Body of pancreas (tissue), 4 donors: ENCODE data around the gene ANKRD23. TPM values are rescaled to one million over a fixed set of nuclear protein-coding genes. Genes with fewer than 3 reads are reported as not detected.
"Not testable (repeated sequence)": the region's sequence is repeated elsewhere in the genome, so short reads cannot be mapped to it uniquely, and the experiment has no call there.

Source experiments
- ATAC-seq: fragments of 150-250 bp; one replicate; pipeline ENCODE4 v1.9.1; 2016
- DNase-seq, 4 donors: peaks; one replicate each; pipeline ENCODE4 v3.0.0-alpha.2; 2019
- H3K27ac ChIP-seq, 4 donors: fragments of 200-600 bp; sonication (generic); 1 replicate in 3 of 4; 2 replicates in 1 of 4; pipeline versions ENCODE4 v1.5.1 to v1.6.1; 2016 to 2019; ENCODE audit warnings: mild to moderate bottlenecking in 1 of 4, mixed read lengths in 1 of 4, moderate library complexity in 1 of 4
- H3K27me3 ChIP-seq, 2 donors: fragments of 200-600 bp; sonication (generic); one replicate each; pipeline ENCODE4 v1.6.0; 2016; ENCODE audit warnings: mild to moderate bottlenecking in 1 of 2
- H3K36me3 ChIP-seq, 2 donors: fragments of 200-600 bp; sonication (generic); replicated peaks in 1 of 2; 2 replicates each; pipeline ENCODE4 v1.5.1; 2016; ENCODE audit warnings: low read depth in 2 of 2; ENCODE audit not compliant: insufficient read depth in 1 of 2
- H3K4me1 ChIP-seq: fragments of 200-600 bp; sonication (generic); one replicate; pipeline ENCODE4 v1.6.0; 2016
- H3K4me3 ChIP-seq, 2 donors: fragments of 200-600 bp; sonication (generic); 1 replicate in 1 of 2; 2 replicates in 1 of 2; pipeline ENCODE4 v1.5.1; 2016 to 2019
- H3K9me3 ChIP-seq, 3 donors: fragments of 200-600 bp; sonication (generic); 1 replicate in 2 of 3; 2 replicates in 1 of 3; pipeline ENCODE4 v1.5.1; 2016
- CTCF ChIP-seq, 7 experiments: fragments of 450-650 bp in 4 of 7; fragments of 200-600 bp in 3 of 7; sonication (generic) in 3 of 7; IDR thresholded peaks; one replicate each; pipeline ENCODE4 v1.5.1; 2016 to 2019; ENCODE audit warnings: antibody characterized with exemption in 7 of 7
- POLR2A ChIP-seq, 3 donors: fragments of 450-650 bp; IDR thresholded peaks; one replicate each; pipeline ENCODE4 v1.6.1; 2016; ENCODE audit warnings: antibody characterized with exemption in 3 of 3, mild to moderate bottlenecking in 2 of 3
- WGBS, 2 donors: methylation state at CpG; one replicate each; pipeline ENCODE4 v1.1.5; 2017; 5-methylcytosine and 5-hydroxymethylcytosine counted together
- intact Hi-C: fragments of 100-400 bp; cut with DNase I; formaldehyde crosslinking; loops from one replicate; pipeline ENCODE4 v1.15.1; 2023
- total RNA-seq, 2 donors: library from RNA; depleted of rRNA; stranded (reverse); fragments of >200 nt; gene quantifications; one replicate each; pipeline ENCODE4 v1.1.0, GENCODE V29; 2016

The ANKRD23 gene
- total RNA-seq, 2 donors from 2014 or later = 4.2 to 12.9 TPM

GRCh38 chr2:96866149-96866548 lies 22.3 kb upstream of the ANKRD23 start:
- 77% methylated on average over 14 of the region's 14 CpGs; no CpG with 5 or more reads in 1 of the 2 donors for WGBS, 2 donors
- DNase-seq (no peak), ATAC-seq (no peak)
- Histone ChIP-seq H3K4me1 (peaks cover 35% of the 10 kb centered on the region), H3K27ac (peak overlapping the region in 1 of 4 donors; percentile 50), H3K36me3 (peaks cover 3 to 12% of the 10 kb centered on the region in 2 donors), H3K27me3 (no peaks in the 10 kb centered on the region), H3K4me3 (no peak overlapping the region), H3K9me3 (no peaks in the 10 kb centered on the region)
- intact Hi-C loops = no loop called here
- TF ChIP-seq POLR2A (IDR thresholded peaks at IDR 0.05) = no peak
- no peak for TF ChIP-seq CTCF (IDR thresholded peaks at IDR 0.05)

- Histone ChIP-seq H3K36me3 (peaks cover 3 to 12% of the 10 kb centered on the region in 2 donors), H3K27ac (no peak overlapping the region), H3K9me3 (no peaks in the 10 kb centered on the region), H3K4me1 (peaks cover 32% of the 10 kb centered on the region), H3K27me3 (no peaks in the 10 kb centered on the region), H3K4me3 (no peak overlapping the region)
- no peak for ATAC-seq
- intact Hi-C loops = no loop called here
- 83 to 87% methylated on average over 14 to 16 of the region's 16 CpGs for WGBS, 2 donors
- no peak for TF ChIP-seq CTCF (IDR thresholded peaks at IDR 0.05)
- no peak for DNase-seq
Observed at GRCh38 chr2:96865654-96866053, 21.8 kb upstream of the ANKRD23 start.

GRCh38 chr2:96864343-96865091 lies 20.7 kb upstream of the ANKRD23 start:
- H3K9me3 ChIP-seq = no peaks in the 10 kb centered on the region
- intact Hi-C loops = loop anchor here (5.0 kb wide), 1 partner anchor 83 kb away; no protein-coding TSS in a partner anchor
- H3K36me3 ChIP-seq = peaks cover 3 to 12% of the 10 kb centered on the region in 2 donors
- no peak overlapping the region for H3K27ac ChIP-seq
- DNase-seq (peak in 2 of 4 donors; percentile 54 to 60), ATAC-seq (no peak)
- TF ChIP-seq CTCF (IDR thresholded peaks at IDR 0.05) = no peak
- no peak for TF ChIP-seq POLR2A (IDR thresholded peaks at IDR 0.05)
- 86% methylated on average over 25 of the region's 25 CpGs; no CpG with 5 or more reads in 1 of the 2 donors for WGBS, 2 donors
- no peak overlapping the region for H3K4me3 ChIP-seq
- peaks cover 25% of the 10 kb centered on the region for H3K4me1 ChIP-seq
- H3K27me3 ChIP-seq = no peaks in the 10 kb centered on the region

- H3K4me1 ChIP-seq = peaks cover 33% of the 10 kb centered on the region
- no peaks in the 10 kb centered on the region for H3K9me3 ChIP-seq
- H3K36me3 ChIP-seq = peaks cover 3 to 12% of the 10 kb centered on the region in 2 donors
- intact Hi-C loops = loop anchor here (5.0 kb wide), 1 partner anchor 84 kb away; no protein-coding TSS in a partner anchor
- ATAC-seq (no peak), DNase-seq (no peak)
- H3K27me3 ChIP-seq = no peaks in the 10 kb centered on the region
- H3K27ac ChIP-seq = no peak overlapping the region
- WGBS, 2 donors = 92% methylated on average over 19 of the region's 19 CpGs; no CpG with 5 or more reads in 1 of the 2 donors
- TF ChIP-seq POLR2A (IDR thresholded peaks at IDR 0.05) (no peak), CTCF (IDR thresholded peaks at IDR 0.05) (no peak)
- no peak overlapping the region for H3K4me3 ChIP-seq
Observed at GRCh38 chr2:96863575-96864342, 19.9 kb upstream of the ANKRD23 start.

- intact Hi-C loops = loop anchor here (5.0 kb wide), 1 partner anchor 84 kb away; no protein-coding TSS in a partner anchor
- not testable (repeated sequence) for H3K9me3 ChIP-seq, H3K27me3 ChIP-seq, ATAC-seq, DNase-seq, H3K27ac ChIP-seq, H3K4me3 ChIP-seq
- 80 to 94% methylated on average over 4 of the region's 4 CpGs for WGBS, 2 donors
- H3K36me3 ChIP-seq = peaks cover 3 to 12% of the 10 kb centered on the region in 2 donors
- H3K4me1 ChIP-seq = peaks cover 35% of the 10 kb centered on the region
Observed at GRCh38 chr2:96863056-96863455, 19.2 kb upstream of the ANKRD23 start.
